ENCODE data around the gene CSN3. TPM values are rescaled to one million over a fixed set of nuclear protein-coding genes. Genes with fewer than 3 reads are reported as not detected.

CSN3 gene
- total RNA-seq, 2 experiments from 2014 or later = not detected

GRCh38 chr4:70239884-70240591, 2.4 kb upstream of the CSN3 start:
- no peak overlapping the region for H3K4me3 Mint-ChIP-seq
- no peak for TF ChIP-seq CTCF (IDR thresholded peaks at IDR 0.05)
- no peaks in the 10 kb centered on the region for H3K27me3 ChIP-seq (ENCODE audit: control insufficient read depth in 1 of 2, insufficient read depth in 2 of 2, low read length in 2 of 2)
- intact Hi-C loops (cut with DNase I, micrococcal nuclease) = no loop called here
- no peaks in the 10 kb centered on the region for H3K36me3 ChIP-seq (ENCODE audit: insufficient read depth, low read length)
- H3K27ac ChIP-seq (ENCODE audit: low read depth in 1 of 2, low read length in 2 of 2) = no peak overlapping the region
- H3K4me1 ChIP-seq (ENCODE audit: insufficient read depth, low read length) = no peaks in the 10 kb centered on the region
- H3K27ac Mint-ChIP-seq = no peak overlapping the region
- ChIA-PET CTCF (no interaction called here), POLR2A (no interaction called here)
- H3K4me3 ChIP-seq (ENCODE audit: low read length) = no peak overlapping the region
- no peaks in the 10 kb centered on the region for H3K9me3 ChIP-seq (ENCODE audit: control insufficient read depth in 1 of 2, insufficient read depth in 1 of 2, low read length in 2 of 2)
- no peak for ATAC-seq (ENCODE audit: poor library complexity)
- H3K9me3 Mint-ChIP-seq = peaks cover 3% of the 10 kb centered on the region
- H3K27me3 Mint-ChIP-seq = no peaks in the 10 kb centered on the region
- H3K36me3 Mint-ChIP-seq (ENCODE audit: low read depth) = no peaks in the 10 kb centered on the region
- no peak for DNase-seq
- no peaks in the 10 kb centered on the region for H3K4me1 Mint-ChIP-seq (ENCODE audit: low read depth)

DNA sequence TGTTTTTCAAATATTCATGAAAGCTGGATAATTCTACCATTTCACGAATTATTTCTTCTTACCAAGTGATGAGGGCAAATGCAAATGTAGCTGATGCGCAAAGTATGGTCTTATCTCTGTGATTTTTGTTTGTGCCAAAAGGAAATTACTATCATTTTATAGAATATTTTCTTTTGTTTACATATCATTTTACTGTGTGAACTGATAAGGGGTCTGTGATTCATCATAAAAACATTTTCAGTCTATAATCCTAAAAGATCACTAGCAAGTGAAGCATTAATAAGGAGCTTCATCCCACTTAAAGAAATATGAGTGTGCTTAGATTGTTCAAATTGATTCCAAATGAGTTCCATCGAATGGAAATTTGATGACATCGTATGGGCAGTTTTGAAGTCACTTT, 694 bp downstream of the CSN3 start:
- TF ChIP-seq CTCF (IDR thresholded peaks at IDR 0.05) = no peak
- DNase-seq (no peak), ATAC-seq (ENCODE audit: poor library complexity) (no peak)
- H3K4me3 ChIP-seq (ENCODE audit: low read length) = no peak overlapping the region
- ChIA-PET POLR2A (no interaction called here), CTCF (no interaction called here)
- no peaks in the 10 kb centered on the region for H3K4me1 ChIP-seq (ENCODE audit: insufficient read depth, low read length)
- Mint-ChIP-seq H3K27me3 (no peaks in the 10 kb centered on the region), H3K4me1 (ENCODE audit: low read depth) (no peaks in the 10 kb centered on the region), H3K36me3 (ENCODE audit: low read depth) (no peaks in the 10 kb centered on the region), H3K9me3 (peaks cover 3% of the 10 kb centered on the region), H3K4me3 (no peak overlapping the region), H3K27ac (no peak overlapping the region)
- H3K36me3 ChIP-seq (ENCODE audit: insufficient read depth, low read length) = no peaks in the 10 kb centered on the region
- H3K27me3 ChIP-seq (ENCODE audit: control insufficient read depth in 1 of 2, insufficient read depth in 2 of 2, low read length in 2 of 2) = no peaks in the 10 kb centered on the region
- H3K27ac ChIP-seq (ENCODE audit: low read depth in 1 of 2, low read length in 2 of 2) = no peak overlapping the region
- H3K9me3 ChIP-seq (ENCODE audit: control insufficient read depth in 1 of 2, insufficient read depth in 1 of 2, low read length in 2 of 2) = no peaks in the 10 kb centered on the region
- intact Hi-C loops (cut with DNase I, micrococcal nuclease) = no loop called here

- no peaks in the 10 kb centered on the region for H3K4me1 ChIP-seq (ENCODE audit: insufficient read depth, low read length)
- no peaks in the 10 kb centered on the region for H3K27me3 Mint-ChIP-seq
- no peaks in the 10 kb centered on the region for H3K4me1 Mint-ChIP-seq (ENCODE audit: low read depth)
- no peaks in the 10 kb centered on the region for H3K27me3 ChIP-seq (ENCODE audit: control insufficient read depth in 1 of 2, insufficient read depth in 2 of 2, low read length in 2 of 2)
- no peaks in the 10 kb centered on the region for H3K36me3 ChIP-seq (ENCODE audit: insufficient read depth, low read length)
- no peak overlapping the region for H3K4me3 ChIP-seq (ENCODE audit: low read length)
- ATAC-seq (ENCODE audit: poor library complexity) (no peak), DNase-seq (no peak)
- no peak overlapping the region for H3K4me3 Mint-ChIP-seq
- H3K27ac Mint-ChIP-seq = no peak overlapping the region
- TF ChIP-seq CTCF (IDR thresholded peaks at IDR 0.05) = no peak
- intact Hi-C loops (cut with DNase I, micrococcal nuclease) = no loop called here
- no peaks in the 10 kb centered on the region for H3K9me3 Mint-ChIP-seq
- H3K36me3 Mint-ChIP-seq (ENCODE audit: low read depth) = no peaks in the 10 kb centered on the region
- H3K27ac ChIP-seq (ENCODE audit: low read depth in 1 of 2, low read length in 2 of 2) = no peak overlapping the region
- H3K9me3 ChIP-seq (ENCODE audit: control insufficient read depth in 1 of 2, insufficient read depth in 1 of 2, low read length in 2 of 2) = no peaks in the 10 kb centered on the region
- POLR2A ChIA-PET = no interaction called here
- CTCF ChIA-PET = no interaction called here
Observed at GRCh38 chr4:70251250-70251944, 9.0 kb downstream of the CSN3 start.
